Parathyroid adenoma (tissue), 2 donors: ENCODE results near the gene FBXL15.
A peak's percentile ranks its signal among the peaks of the same experiment; 100 is the strongest.

ENCODE experiments used
- H2AFZ ChIP-seq: fragments of 300-600 bp; sonication (generic); one replicate; pipeline ENCODE4 v1.7.0; 2017; ENCODE audit warnings: antibody characterized with exemption, mild to moderate bottlenecking
- H3K27ac ChIP-seq: fragments of 300-600 bp; sonication (generic); one replicate; pipeline ENCODE4 v1.7.0; 2017
- H3K27me3 ChIP-seq: fragments of 300-600 bp; sonication (generic); one replicate; pipeline ENCODE4 v1.7.0; 2017; ENCODE audit warnings: low read length; ENCODE audit not compliant: control insufficient read depth, insufficient read depth
- H3K36me3 ChIP-seq: fragments of 300-600 bp; sonication (generic); one replicate; pipeline ENCODE4 v1.7.0; 2017; ENCODE audit warnings: low read length; ENCODE audit not compliant: control insufficient read depth, insufficient read depth
- H3K4me1 ChIP-seq: fragments of 300-600 bp; sonication (generic); one replicate; pipeline ENCODE4 v1.7.0; 2017; ENCODE audit warnings: control low read depth
- H3K4me2 ChIP-seq: fragments of 300-600 bp; sonication (generic); one replicate; pipeline ENCODE4 v1.7.0; 2017; ENCODE audit warnings: low read length
- H3K4me3 ChIP-seq: fragments of 300-600 bp; sonication (generic); one replicate; pipeline ENCODE4 v1.7.0; 2017; ENCODE audit warnings: low read depth, low read length
- H3K79me2 ChIP-seq: fragments of 300-600 bp; sonication (generic); one replicate; pipeline ENCODE4 v1.7.0; 2017; ENCODE audit warnings: control low read depth
- H3K9ac ChIP-seq: fragments of 300-600 bp; sonication (generic); one replicate; pipeline ENCODE4 v1.7.0; 2017; ENCODE audit warnings: mild to moderate bottlenecking
- H3K9me3 ChIP-seq: fragments of 300-600 bp; sonication (generic); one replicate; pipeline ENCODE4 v1.7.0; 2017; ENCODE audit warnings: low read length; ENCODE audit not compliant: control insufficient read depth
- CTCF ChIP-seq: fragments of 300-600 bp; sonication (generic); IDR thresholded peaks from one replicate; pipeline ENCODE4 v1.7.0; 2017; ENCODE audit warnings: antibody characterized with exemption, mild to moderate bottlenecking
- donor health status: primary hyperparathyroidism.

Gene FBXL15

GRCh38 chr10:102416695-102417094, 3.9 kb upstream of the FBXL15 start:
- Histone ChIP-seq H3K4me1 (peaks cover 9% of the 10 kb centered on the region), H3K27ac (no peak overlapping the region), H3K27me3 (no peaks in the 10 kb centered on the region), H3K79me2 (no peaks in the 10 kb centered on the region), H3K9ac (no peak overlapping the region), H3K36me3 (no peaks in the 10 kb centered on the region), H3K9me3 (no peaks in the 10 kb centered on the region), H3K4me2 (no peak overlapping the region), H2AFZ (no peak overlapping the region), H3K4me3 (no peak overlapping the region)
- TF ChIP-seq CTCF = no peak

DNA sequence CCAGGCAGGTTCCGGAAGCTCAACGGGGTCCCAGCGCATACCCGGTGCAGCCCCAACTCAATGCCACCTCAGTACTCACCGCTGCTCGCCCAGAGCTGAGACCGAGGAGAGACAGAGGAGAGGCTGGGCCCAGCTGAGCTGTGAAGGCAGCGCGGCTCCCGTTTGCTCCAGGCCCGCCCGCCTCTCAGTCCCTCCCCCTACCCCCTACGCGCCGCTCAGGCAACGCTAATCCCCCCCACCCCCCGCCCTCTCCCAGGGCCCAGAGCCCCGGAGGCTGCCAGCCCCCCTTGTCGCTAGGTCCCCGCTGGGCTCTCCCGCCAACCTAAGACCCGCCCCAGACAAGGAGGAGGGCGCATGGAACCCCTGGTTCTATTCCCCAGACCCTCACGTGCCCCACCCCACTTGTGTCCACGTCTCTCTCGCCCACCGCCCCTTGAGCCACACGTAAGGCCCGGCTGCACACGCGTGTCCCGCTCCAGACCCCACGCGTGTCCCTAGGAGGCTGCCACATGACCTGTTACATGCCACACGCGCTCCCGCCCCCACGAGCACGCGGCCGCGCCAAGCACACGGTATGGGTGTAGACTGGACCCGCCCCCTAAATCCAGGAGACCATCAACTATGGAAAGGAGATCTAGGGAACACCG, 1.9 kb upstream of the FBXL15 start, which contains the start of gene PSD:
Gene PSD (minus strand): TSS at position 164 of the 647 bp plus-strand sequence. CDS start 1,747 bp downstream, outside the sequence.
- no peak for TF ChIP-seq CTCF
- Histone ChIP-seq H3K4me1 (peaks cover 15% of the 10 kb centered on the region), H3K36me3 (no peaks in the 10 kb centered on the region), H2AFZ (peak within 1 kb of the TSS; percentile 95), H3K27ac (peak within 1 kb of the TSS; percentile 98), H3K9me3 (no peaks in the 10 kb centered on the region), H3K4me2 (peak within 1 kb of the TSS; percentile 76), H3K9ac (peak within 1 kb of the TSS; percentile 64), H3K4me3 (peak within 1 kb of the TSS; percentile 85), H3K79me2 (no peaks in the 10 kb centered on the region), H3K27me3 (no peaks in the 10 kb centered on the region)

DNA sequence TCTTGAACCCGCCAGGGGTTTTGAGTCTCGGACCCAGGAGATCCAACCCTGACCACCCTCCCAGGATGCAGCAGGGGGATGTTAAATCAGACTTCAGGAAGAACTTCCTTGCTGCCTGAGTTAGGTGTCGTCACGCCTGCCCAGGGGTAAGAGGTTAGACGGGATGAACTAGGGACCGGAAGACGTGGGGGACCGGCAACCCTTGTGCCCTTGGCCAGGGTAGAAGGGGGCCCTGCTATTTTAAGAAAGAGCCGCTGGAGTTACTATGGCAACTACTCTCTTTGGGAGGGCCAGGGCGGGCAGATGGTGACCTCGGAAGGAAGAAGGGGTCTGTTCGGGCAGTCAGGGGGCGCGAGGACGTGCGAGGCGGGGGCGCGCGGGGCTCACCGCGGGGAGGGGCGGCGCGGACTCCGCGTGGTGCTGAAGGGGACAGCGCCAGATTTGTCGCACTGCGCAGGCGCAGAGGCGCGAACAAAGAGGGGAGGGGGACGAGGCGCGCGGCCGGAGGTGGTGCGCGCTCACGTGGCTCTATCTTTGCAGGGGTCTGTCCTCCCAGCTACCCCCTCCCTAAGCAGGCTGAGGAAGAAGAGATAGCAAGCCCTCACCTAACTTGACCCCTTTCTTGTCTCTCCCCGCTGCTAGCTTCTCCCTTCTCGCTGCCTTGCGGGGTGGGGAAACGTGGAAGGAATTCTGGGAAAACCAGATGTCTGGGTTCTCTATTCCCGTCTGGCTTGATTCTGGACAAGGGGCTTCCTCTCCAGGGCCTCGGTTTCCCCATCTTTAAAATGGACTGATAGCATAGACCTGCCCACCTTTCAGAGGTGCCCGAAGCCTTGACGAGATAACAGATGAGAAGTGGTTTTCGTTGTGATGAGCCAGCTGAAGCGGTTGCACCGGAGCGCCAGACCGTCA, 1.1 kb upstream of the FBXL15 start:
- H3K27me3 ChIP-seq = no peaks in the 10 kb centered on the region
- no peaks in the 10 kb centered on the region for H3K36me3 ChIP-seq
- peak overlapping the region; percentile 98 for H3K27ac ChIP-seq
- H3K4me3 ChIP-seq = peak overlapping the region; percentile 85
- peak overlapping the region; percentile 76 for H3K4me2 ChIP-seq
- peaks cover 15% of the 10 kb centered on the region for H3K4me1 ChIP-seq
- peaks cover 5% of the 10 kb centered on the region for H3K79me2 ChIP-seq
- H3K9ac ChIP-seq = peak overlapping the region; percentile 64
- peak overlapping the region; percentile 95 for H2AFZ ChIP-seq
- no peaks in the 10 kb centered on the region for H3K9me3 ChIP-seq
- no peak for TF ChIP-seq CTCF

DNA sequence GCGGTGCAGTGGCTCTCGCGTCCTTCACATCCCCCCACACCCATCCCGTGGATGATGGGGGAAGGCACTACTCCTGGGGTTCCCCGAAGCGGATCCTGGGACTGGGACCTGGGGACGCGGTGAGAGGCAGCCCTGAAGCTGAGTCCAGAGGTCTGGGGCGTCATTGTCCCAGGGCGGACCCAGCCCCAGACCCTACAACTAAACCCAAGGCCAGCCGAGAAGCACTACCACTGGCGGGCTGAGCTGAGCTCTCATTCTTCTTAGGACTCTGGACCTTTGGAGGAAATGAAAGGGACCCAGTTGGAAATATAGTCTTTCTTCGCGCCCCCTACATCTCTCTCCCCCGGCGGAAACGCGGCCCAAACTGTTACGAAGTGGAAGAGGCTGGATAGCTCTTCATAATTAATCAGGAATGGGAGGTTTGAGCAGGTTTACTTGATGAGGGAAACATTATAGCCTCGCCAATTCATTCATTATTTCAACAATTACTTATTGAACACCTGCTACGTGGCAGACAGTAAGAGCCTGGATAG, 389 bp upstream of the FBXL15 start:
- H3K4me2 ChIP-seq = peak overlapping the region; percentile 76
- H2AFZ ChIP-seq = peak overlapping the region; percentile 95
- no peak for TF ChIP-seq CTCF
- peak overlapping the region; percentile 98 for H3K27ac ChIP-seq
- no peaks in the 10 kb centered on the region for H3K36me3 ChIP-seq
- peaks cover 15% of the 10 kb centered on the region for H3K4me1 ChIP-seq
- H3K9me3 ChIP-seq = no peaks in the 10 kb centered on the region
- peak overlapping the region; percentile 85 for H3K4me3 ChIP-seq
- peak overlapping the region; percentile 64 for H3K9ac ChIP-seq
- H3K27me3 ChIP-seq = no peaks in the 10 kb centered on the region
- H3K79me2 ChIP-seq = peaks cover 6% of the 10 kb centered on the region
